Lower lobe of right lung (tissue), 2 donors: ENCODE results near the gene GPD2. TPM values are rescaled to one million over a fixed set of nuclear protein-coding genes. Genes with fewer than 3 reads are reported as not detected.
A peak's percentile ranks its signal among the peaks of the same experiment; 100 is the strongest.

ENCODE experiments used
- ATAC-seq, 2 donors: fragments of 200-7000 bp; cut with Tn5 transposase; one replicate each; pipeline ENCODE4 v1.9.1; 2020 to 2022; ENCODE audit warnings: mild to moderate bottlenecking in 2 of 2, moderate library complexity in 2 of 2
- DNase-seq: peaks from one replicate; pipeline ENCODE4 v3.0.0-alpha.2; 2020
- H3K27ac ChIP-seq: fragments of 200-600 bp; one replicate; pipeline ENCODE4 v1.8.0; 2022
- H3K27me3 ChIP-seq: fragments of 200-600 bp; one replicate; pipeline ENCODE4 v1.8.0; 2022; ENCODE audit warnings: low read depth
- H3K36me3 ChIP-seq: fragments of 200-600 bp; one replicate; pipeline ENCODE4 v1.8.0; 2022; ENCODE audit warnings: mild to moderate bottlenecking
- H3K4me1 ChIP-seq: fragments of 200-600 bp; one replicate; pipeline ENCODE4 v1.8.0; 2022
- H3K4me3 ChIP-seq: fragments of 200-600 bp; one replicate; pipeline ENCODE4 v1.8.0; 2022; ENCODE audit warnings: mild to moderate bottlenecking
- H3K9me3 ChIP-seq: fragments of 200-600 bp; one replicate; pipeline ENCODE4 v1.8.0; 2022
- intact Hi-C: fragments of 100-400 bp; cut with DNase I; formaldehyde crosslinking; loops from one replicate; pipeline ENCODE4 v1.11.0; 2022
- total RNA-seq: library from RNA; stranded (reverse); fragmentation: NEBNext Ultra II Directional; extraction: Animal tissue kit (Norgen Biotek cat#: 25700); gene quantifications from one replicate; pipeline ENCODE4 v1.2.1, GENCODE V29; 2021
- TF ChIP-seq, protein P1 (sequence below): fragments of 200-600 bp; IDR thresholded peaks from one replicate; pipeline ENCODE4 v1.8.0; 2022; ENCODE audit warnings: antibody characterized with exemption, mild to moderate bottlenecking
- donor health status: DM: no; HTN: yes; CAD: no; lungs with severe emphysema.

Gene GPD2
- total RNA-seq, 1 donor from 2014 or later: 50.4 TPM

DNA sequence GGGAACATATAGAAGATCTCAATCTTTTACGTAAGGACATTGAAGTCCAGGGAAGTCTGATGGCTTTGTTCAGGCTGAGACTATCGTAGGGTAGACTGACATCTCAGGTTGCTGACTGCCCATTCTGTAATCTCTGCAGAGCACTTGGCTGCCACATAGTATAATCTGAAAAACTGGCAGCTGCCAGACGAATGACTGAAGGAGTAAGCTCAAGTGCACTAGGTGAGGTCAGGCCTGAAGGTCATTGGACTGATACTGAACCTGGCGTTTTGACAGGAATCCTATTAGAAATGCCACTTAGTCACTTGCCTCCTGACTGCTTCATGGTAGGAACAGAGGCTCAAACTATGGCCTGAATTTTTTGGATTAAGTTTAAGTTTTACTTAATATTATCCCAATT lies 23.5 kb downstream of the GPD2 start:
- H3K27me3 ChIP-seq: no peaks in the 10 kb centered on the region
- intact Hi-C loops: no loop called here
- no peaks in the 10 kb centered on the region for H3K36me3 ChIP-seq
- TF ChIP-seq, protein P1, sequence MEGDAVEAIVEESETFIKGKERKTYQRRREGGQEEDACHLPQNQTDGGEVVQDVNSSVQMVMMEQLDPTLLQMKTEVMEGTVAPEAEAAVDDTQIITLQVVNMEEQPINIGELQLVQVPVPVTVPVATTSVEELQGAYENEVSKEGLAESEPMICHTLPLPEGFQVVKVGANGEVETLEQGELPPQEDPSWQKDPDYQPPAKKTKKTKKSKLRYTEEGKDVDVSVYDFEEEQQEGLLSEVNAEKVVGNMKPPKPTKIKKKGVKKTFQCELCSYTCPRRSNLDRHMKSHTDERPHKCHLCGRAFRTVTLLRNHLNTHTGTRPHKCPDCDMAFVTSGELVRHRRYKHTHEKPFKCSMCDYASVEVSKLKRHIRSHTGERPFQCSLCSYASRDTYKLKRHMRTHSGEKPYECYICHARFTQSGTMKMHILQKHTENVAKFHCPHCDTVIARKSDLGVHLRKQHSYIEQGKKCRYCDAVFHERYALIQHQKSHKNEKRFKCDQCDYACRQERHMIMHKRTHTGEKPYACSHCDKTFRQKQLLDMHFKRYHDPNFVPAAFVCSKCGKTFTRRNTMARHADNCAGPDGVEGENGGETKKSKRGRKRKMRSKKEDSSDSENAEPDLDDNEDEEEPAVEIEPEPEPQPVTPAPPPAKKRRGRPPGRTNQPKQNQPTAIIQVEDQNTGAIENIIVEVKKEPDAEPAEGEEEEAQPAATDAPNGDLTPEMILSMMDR: no peak
- ATAC-seq (peak; percentile 66 to 72), DNase-seq (no peak)
- H3K4me3 ChIP-seq: no peak overlapping the region
- H3K27ac ChIP-seq: no peak overlapping the region
- peaks cover 39% of the 10 kb centered on the region for H3K4me1 ChIP-seq
- H3K9me3 ChIP-seq: no peaks in the 10 kb centered on the region

DNA sequence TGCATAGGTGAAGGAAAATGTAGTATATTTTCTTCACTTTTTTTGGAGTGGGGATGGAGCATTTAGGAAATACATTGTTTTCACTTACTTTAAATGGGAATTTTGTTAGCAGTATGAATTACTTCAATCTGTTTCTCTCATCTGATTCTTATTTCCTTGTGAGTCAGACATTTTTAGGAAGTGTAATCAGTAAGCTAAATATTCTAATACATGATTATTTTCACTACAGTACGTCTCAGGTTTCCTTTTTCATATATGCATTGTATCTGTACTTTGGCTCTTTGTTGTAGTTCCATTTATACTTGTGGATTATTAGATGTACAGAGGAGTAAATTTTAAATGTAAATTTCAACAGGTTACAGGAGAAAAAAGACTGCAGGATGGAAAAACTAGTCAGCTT lies 27.9 kb downstream of the GPD2 start:
- no peaks in the 10 kb centered on the region for H3K36me3 ChIP-seq
- H3K27ac ChIP-seq: no peak overlapping the region
- H3K4me1 ChIP-seq: peaks cover 39% of the 10 kb centered on the region
- TF ChIP-seq, protein P1: no peak
- no peaks in the 10 kb centered on the region for H3K27me3 ChIP-seq
- ATAC-seq (no peak), DNase-seq (no peak)
- no peaks in the 10 kb centered on the region for H3K9me3 ChIP-seq
- no peak overlapping the region for H3K4me3 ChIP-seq
- intact Hi-C loops: no loop called here

DNA sequence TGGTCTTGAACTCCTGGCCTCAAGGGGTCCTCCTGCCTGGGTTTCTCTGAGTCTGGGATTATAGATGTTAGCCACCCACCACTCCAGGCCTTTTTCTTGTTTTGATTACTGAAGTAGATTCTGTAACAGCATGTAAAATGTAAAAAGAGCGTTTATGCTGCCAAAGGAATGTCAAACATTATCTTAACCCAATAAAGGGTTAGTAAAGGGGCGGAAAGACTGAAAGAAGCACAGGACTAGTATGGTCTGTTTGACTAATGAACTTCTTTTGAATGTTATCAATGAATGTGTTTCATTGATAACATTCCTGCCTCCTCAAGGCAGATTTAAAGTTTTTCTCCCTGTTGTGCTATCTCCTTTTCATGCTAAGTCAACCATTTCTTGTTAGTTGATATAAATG lies 29.4 kb downstream of the GPD2 start:
- Histone ChIP-seq H3K4me1 (peaks cover 34% of the 10 kb centered on the region), H3K36me3 (no peaks in the 10 kb centered on the region), H3K9me3 (no peaks in the 10 kb centered on the region), H3K4me3 (no peak overlapping the region), H3K27ac (no peak overlapping the region), H3K27me3 (no peaks in the 10 kb centered on the region)
- TF ChIP-seq, protein P1: no peak
- intact Hi-C loops: no loop called here
- DNase-seq (no peak), ATAC-seq (no peak)

DNA sequence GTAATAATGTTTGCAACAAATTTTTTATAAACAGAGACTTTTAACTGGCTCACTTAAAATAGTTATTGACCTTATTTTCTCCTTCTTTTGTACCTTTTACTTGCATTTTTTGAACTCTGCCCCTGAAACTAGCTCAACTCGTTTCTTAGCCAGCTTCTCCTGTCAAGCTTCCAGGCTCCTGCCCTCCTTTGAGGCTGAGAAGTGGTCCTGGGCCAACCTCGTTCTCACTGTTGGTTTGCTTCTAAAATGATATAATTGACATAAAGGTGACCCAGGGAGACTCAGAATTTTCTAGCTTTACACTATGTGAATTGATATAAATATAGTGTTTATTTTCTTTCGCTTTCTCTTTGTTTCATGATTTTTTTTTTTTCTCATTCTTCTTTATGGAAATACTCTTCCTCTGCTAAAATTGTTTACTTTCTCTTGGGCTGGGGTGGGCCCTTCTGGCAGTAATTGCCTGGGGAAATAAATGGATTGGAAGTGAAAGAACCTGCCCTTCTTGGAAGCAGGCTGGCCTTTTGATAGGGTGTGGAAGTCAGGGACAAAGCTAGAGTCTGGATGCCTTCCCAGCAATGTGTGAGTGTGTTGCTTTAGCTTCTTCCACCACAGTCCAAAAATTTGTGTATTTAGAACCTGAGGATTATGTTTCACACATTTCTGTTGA lies 30.7 kb downstream of the GPD2 start:
- peak overlapping the region; percentile 33 for H3K4me3 ChIP-seq
- H3K36me3 ChIP-seq: no peaks in the 10 kb centered on the region
- peak; percentile 80 to 84 for ATAC-seq
- intact Hi-C loops: no loop called here
- H3K27ac ChIP-seq: peak overlapping the region; percentile 63
- peaks cover 46% of the 10 kb centered on the region for H3K4me1 ChIP-seq
- no peak for DNase-seq
- no peaks in the 10 kb centered on the region for H3K27me3 ChIP-seq
- no peaks in the 10 kb centered on the region for H3K9me3 ChIP-seq
- TF ChIP-seq, protein P1: no peak

DNA sequence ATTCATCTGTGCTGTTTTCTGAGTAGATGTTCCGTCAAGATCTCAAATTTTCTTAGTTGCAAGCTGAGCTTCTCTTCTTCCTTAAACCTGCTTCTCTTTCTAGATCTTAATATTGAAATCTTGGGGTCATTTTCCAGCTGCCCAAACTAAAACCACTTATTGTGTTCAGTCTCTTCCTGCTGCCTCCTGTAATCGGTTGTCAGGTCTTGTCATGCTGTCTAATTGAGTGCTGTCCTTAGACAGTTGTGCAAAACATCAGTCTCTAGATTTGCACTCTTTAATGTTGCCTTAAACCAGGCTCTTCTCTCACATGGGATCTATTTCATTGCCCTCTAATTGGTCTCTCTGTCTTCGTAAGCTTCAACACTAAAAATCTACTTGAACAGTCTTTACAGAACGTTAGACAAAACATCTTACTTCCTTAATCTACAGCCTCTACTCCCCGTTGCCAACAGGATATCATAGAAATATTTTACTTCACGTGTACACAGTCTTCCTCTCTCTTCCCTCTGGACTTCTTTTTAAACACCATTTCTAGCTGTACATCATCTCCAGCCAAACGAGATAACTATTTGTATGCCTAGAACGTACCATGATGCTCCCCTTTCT lies 34.9 kb downstream of the GPD2 start:
- Histone ChIP-seq H3K36me3 (no peaks in the 10 kb centered on the region), H3K9me3 (no peaks in the 10 kb centered on the region), H3K27ac (no peak overlapping the region), H3K4me3 (no peak overlapping the region), H3K4me1 (peaks cover 36% of the 10 kb centered on the region), H3K27me3 (no peaks in the 10 kb centered on the region)
- intact Hi-C loops: no loop called here
- ATAC-seq (peak in 1 of 2 donors; percentile 36), DNase-seq (no peak)
- TF ChIP-seq, protein P1: no peak
